ENCODE results near the gene PRG2.

DNA sequence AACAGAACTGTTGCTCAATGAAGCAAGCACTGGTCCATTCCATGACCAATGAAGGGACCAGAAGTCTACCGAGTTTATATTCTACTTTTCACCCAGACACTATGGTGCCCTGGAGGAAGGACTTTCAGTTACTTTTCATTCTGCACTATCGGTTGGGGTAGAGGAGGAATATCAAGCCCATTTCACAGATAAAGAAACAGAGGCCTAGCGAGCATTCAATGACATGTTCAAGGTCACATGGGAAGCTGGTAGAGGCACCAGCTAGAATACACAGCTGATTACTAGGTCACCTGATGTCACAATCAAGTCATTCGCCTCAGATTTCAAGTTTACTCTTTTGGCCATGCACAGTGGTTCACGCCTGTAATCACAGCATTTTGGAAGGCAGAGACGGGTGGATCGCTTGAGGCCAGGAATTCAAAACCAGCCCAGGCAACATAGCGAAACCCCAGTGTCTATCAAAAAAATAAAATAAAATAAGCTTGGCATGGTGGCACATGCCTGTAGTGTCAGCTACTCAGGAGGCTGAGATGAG, 17.6 kb upstream of the PRG2 start:
- TF ChIP-seq POLR2AphosphoS5 (IDR thresholded peaks at IDR 0.05; ENCODE audit: low read depth, low read length) (no peak), TAF1 (IDR thresholded peaks at IDR 0.05; ENCODE audit: borderline replicate concordance, insufficient read depth, low read length) (no peak), SIN3A (IDR thresholded peaks at IDR 0.05; ENCODE audit: borderline replicate concordance, insufficient read depth, low read length) (no peak), FOXP2 (optimal IDR thresholded peaks at IDR 0.05; ENCODE audit: borderline replicate concordance, extremely low read depth, extremely low read length, insufficient read depth) (no peak)
- TF ChIP-seq, protein P1, sequence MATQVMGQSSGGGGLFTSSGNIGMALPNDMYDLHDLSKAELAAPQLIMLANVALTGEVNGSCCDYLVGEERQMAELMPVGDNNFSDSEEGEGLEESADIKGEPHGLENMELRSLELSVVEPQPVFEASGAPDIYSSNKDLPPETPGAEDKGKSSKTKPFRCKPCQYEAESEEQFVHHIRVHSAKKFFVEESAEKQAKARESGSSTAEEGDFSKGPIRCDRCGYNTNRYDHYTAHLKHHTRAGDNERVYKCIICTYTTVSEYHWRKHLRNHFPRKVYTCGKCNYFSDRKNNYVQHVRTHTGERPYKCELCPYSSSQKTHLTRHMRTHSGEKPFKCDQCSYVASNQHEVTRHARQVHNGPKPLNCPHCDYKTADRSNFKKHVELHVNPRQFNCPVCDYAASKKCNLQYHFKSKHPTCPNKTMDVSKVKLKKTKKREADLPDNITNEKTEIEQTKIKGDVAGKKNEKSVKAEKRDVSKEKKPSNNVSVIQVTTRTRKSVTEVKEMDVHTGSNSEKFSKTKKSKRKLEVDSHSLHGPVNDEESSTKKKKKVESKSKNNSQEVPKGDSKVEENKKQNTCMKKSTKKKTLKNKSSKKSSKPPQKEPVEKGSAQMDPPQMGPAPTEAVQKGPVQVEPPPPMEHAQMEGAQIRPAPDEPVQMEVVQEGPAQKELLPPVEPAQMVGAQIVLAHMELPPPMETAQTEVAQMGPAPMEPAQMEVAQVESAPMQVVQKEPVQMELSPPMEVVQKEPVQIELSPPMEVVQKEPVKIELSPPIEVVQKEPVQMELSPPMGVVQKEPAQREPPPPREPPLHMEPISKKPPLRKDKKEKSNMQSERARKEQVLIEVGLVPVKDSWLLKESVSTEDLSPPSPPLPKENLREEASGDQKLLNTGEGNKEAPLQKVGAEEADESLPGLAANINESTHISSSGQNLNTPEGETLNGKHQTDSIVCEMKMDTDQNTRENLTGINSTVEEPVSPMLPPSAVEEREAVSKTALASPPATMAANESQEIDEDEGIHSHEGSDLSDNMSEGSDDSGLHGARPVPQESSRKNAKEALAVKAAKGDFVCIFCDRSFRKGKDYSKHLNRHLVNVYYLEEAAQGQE (IDR thresholded peaks at IDR 0.05; ENCODE audit: insufficient read depth in 1 of 2, low read depth in 2 of 2, low read length in 2 of 2), result no peak
